Activated T-helper 1 cell treated with anti-CD3 and anti-CD28 coated beads, Interleukin-12 subunit alpha, Interleukin-12 subunit beta, Interleukin-2, Interleukin-4 antibody, amounts not matched to agents 30 ng/mL and 10 ng/mL and 1 ng/mL, durations not matched to agents 14 hours and 24 hours and 36 hours (primary cell): Measurements from ENCODE around the gene RNASE4. TPM values are rescaled to one million over a fixed set of nuclear protein-coding genes. Genes with fewer than 3 reads are reported as not detected.
"Not testable (repeated sequence)": the region's sequence is repeated elsewhere in the genome, so short reads cannot be mapped to it uniquely, and the experiment has no call there.

Experiments used
- DNase-seq: peaks from one replicate; pipeline ENCODE4 v3.0.0; 2021; ENCODE audit warnings: low spot score
- H3K27ac Mint-ChIP-seq: one replicate; pipeline ENCODE4 v1.8.0; 2021; ENCODE audit warnings: mild to moderate bottlenecking, mixed read lengths
- H3K27me3 Mint-ChIP-seq: one replicate; pipeline ENCODE4 v1.8.0; 2022; ENCODE audit warnings: mild to moderate bottlenecking, moderate library complexity, mixed read lengths; ENCODE audit not compliant: insufficient read depth
- H3K36me3 Mint-ChIP-seq: one replicate; pipeline ENCODE4 v1.8.0; 2021; ENCODE audit warnings: low read depth, mixed read lengths
- H3K4me1 Mint-ChIP-seq: one replicate; pipeline ENCODE4 v1.8.0; 2021; ENCODE audit warnings: low read depth, mixed read lengths
- H3K4me3 Mint-ChIP-seq: one replicate; pipeline ENCODE4 v1.8.0; 2021; ENCODE audit warnings: mild to moderate bottlenecking, moderate library complexity, mixed read lengths
- H3K9me3 Mint-ChIP-seq: one replicate; pipeline ENCODE4 v1.8.0; 2021; ENCODE audit warnings: mixed read lengths
- intact Hi-C: fragments of 100-400 bp; cut with micrococcal nuclease; formaldehyde crosslinking; loops from one replicate; pipeline ENCODE4 v1.15.1; 2024
- total RNA-seq: library from RNA; stranded (reverse); gene quantifications from 2 replicates; pipeline ENCODE4 v1.2.3, GENCODE V29; 2022

The RNASE4 gene
- total RNA-seq, 1 donor from 2014 or later, result 0.39 TPM

- no peak overlapping the region for H3K27ac Mint-ChIP-seq
- peaks cover 20% of the 10 kb centered on the region for H3K27me3 Mint-ChIP-seq
- no peak for DNase-seq
- H3K4me3 Mint-ChIP-seq, result no peak overlapping the region
- H3K36me3 Mint-ChIP-seq, result no peaks in the 10 kb centered on the region
- no peaks in the 10 kb centered on the region for H3K9me3 Mint-ChIP-seq
- H3K4me1 Mint-ChIP-seq, result no peaks in the 10 kb centered on the region
- intact Hi-C loops, result no loop called here
These were observed 36.4 kb downstream of the RNASE4 start for GRCh38 chr14:20720741-20721140.

DNA sequence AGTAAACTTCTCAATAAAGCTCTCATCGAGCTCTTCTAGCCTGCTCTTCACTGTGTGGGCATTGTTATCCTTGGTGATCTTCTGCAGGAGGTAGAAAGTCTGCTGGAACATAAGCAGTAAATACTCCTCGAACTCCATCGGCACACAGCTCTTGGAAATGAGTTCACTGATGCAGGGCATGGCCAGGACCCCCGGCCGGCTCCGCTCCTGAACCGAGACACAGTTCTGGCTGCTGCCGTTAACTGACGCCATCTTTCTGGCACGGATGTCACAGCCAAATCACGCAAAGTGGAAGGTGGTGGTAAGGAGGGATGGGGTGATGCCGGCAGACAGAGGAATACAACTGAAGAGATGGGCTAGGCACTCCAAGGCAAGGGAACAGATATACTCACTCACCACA lies 37.7 kb downstream of the RNASE4 start:
- H3K9me3 Mint-ChIP-seq, result no peaks in the 10 kb centered on the region
- intact Hi-C loops, result no loop called here

DNA sequence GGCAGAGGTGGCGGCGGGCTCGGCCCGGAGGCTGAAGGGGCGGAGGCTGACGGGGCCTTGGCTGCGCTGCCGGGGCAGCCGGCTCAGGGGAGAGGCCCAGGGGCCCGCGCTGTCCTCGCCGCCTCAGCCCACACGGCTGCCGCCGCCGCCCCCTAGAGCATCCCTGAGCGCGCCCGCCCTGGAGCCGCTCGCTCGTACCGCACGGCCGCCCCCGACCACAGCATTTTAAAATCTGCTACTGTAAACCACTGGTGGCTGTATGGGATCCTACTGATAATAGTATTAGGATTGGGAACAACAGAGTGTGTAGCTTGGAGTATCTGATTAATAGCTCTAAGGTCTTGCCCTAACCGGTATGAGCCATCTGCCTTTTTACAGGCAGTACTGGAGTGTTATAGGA lies 39.1 kb downstream of the RNASE4 start:
- no peaks in the 10 kb centered on the region for H3K36me3 Mint-ChIP-seq
- peaks cover 30% of the 10 kb centered on the region for H3K27me3 Mint-ChIP-seq
- no peaks in the 10 kb centered on the region for H3K9me3 Mint-ChIP-seq
- intact Hi-C loops, result no loop called here
- DNase-seq, result no peak
- no peaks in the 10 kb centered on the region for H3K4me1 Mint-ChIP-seq
- no peak overlapping the region for H3K4me3 Mint-ChIP-seq
- H3K27ac Mint-ChIP-seq, result no peak overlapping the region

More for the DNA sequence above, 37.7 kb downstream of the RNASE4 start:
- Mint-ChIP-seq H3K27ac (no peak overlapping the region), H3K4me1 (no peaks in the 10 kb centered on the region), H3K4me3 (no peak overlapping the region), H3K36me3 (no peaks in the 10 kb centered on the region), H3K27me3 (peaks cover 30% of the 10 kb centered on the region)
- DNase-seq, result no peak

DNA sequence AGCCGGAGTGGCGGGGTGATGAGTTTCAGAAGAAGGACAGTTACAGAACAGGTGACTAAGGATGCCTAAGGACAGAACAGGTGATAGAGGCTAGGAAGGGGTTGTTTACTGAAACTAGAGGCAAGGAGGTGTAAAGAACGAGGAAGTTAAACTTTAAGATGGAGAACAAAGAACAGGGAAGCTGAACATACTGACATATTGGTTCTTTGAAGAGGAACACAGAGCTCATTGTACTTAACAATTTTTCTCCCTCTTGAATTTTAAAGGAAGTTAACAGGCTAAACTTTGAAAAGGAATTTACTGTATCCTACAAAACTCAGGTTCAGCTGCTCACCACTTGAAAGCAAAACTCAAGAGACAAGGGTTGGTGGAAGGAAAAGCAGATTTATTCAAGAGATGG lies 41.8 kb downstream of the RNASE4 start:
- H3K4me1 Mint-ChIP-seq, H3K4me3 Mint-ChIP-seq, H3K36me3 Mint-ChIP-seq, H3K9me3 Mint-ChIP-seq, H3K27ac Mint-ChIP-seq, DNase-seq, intact Hi-C loops: not testable (repeated sequence)
- H3K27me3 Mint-ChIP-seq, result peaks cover 34% of the 10 kb centered on the region

DNA sequence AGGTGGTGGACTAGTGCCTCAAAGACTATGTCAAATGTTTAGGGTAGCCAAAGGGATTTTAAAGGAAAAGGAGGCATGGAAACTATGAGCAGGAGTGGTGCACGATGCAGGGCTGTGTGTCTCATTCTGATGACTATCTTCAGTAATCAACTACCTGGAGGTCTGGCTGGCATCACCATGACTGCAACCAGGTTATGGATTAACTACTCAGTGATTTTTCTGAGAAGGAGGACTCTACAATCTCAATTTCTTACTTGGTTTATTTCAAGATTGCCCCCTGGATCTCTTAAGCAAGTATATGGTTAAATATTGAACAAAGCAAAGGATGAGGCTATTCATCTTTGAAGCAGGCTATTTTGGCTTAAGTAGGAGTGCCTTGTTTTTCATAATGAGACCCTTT lies 42.2 kb downstream of the RNASE4 start:
- no peaks in the 10 kb centered on the region for H3K4me1 Mint-ChIP-seq
- peaks cover 34% of the 10 kb centered on the region for H3K27me3 Mint-ChIP-seq
- H3K9me3 Mint-ChIP-seq, result no peaks in the 10 kb centered on the region
- H3K36me3 Mint-ChIP-seq, result no peaks in the 10 kb centered on the region
- intact Hi-C loops, result no loop called here
- no peak for DNase-seq
- no peak overlapping the region for H3K4me3 Mint-ChIP-seq
- H3K27ac Mint-ChIP-seq, result no peak overlapping the region

GRCh38 chr14:20730891-20731290 lies 46.5 kb downstream of the RNASE4 start:
- DNase-seq, result no peak
- Mint-ChIP-seq H3K4me1 (no peaks in the 10 kb centered on the region), H3K27ac (no peak overlapping the region), H3K4me3 (no peak overlapping the region), H3K9me3 (no peaks in the 10 kb centered on the region), H3K27me3 (peaks cover 23% of the 10 kb centered on the region), H3K36me3 (no peaks in the 10 kb centered on the region)
- intact Hi-C loops, result no loop called here

GRCh38 chr14:20732477-20732876 lies 48.1 kb downstream of the RNASE4 start:
- H3K4me1 Mint-ChIP-seq, result no peaks in the 10 kb centered on the region
- H3K27ac Mint-ChIP-seq, result no peak overlapping the region
- intact Hi-C loops, result no loop called here
- H3K27me3 Mint-ChIP-seq, result peaks cover 13% of the 10 kb centered on the region
- H3K9me3 Mint-ChIP-seq, result no peaks in the 10 kb centered on the region
- H3K36me3 Mint-ChIP-seq, result no peaks in the 10 kb centered on the region
- DNase-seq, result no peak
- no peak overlapping the region for H3K4me3 Mint-ChIP-seq

GRCh38 chr14:20732979-20733635 lies 48.7 kb downstream of the RNASE4 start:
- Mint-ChIP-seq H3K4me3 (no peak overlapping the region), H3K27me3 (peaks cover 10% of the 10 kb centered on the region), H3K27ac (no peak overlapping the region), H3K4me1 (no peaks in the 10 kb centered on the region), H3K9me3 (no peaks in the 10 kb centered on the region), H3K36me3 (no peaks in the 10 kb centered on the region)
- intact Hi-C loops, result no loop called here
- no peak for DNase-seq

DNA sequence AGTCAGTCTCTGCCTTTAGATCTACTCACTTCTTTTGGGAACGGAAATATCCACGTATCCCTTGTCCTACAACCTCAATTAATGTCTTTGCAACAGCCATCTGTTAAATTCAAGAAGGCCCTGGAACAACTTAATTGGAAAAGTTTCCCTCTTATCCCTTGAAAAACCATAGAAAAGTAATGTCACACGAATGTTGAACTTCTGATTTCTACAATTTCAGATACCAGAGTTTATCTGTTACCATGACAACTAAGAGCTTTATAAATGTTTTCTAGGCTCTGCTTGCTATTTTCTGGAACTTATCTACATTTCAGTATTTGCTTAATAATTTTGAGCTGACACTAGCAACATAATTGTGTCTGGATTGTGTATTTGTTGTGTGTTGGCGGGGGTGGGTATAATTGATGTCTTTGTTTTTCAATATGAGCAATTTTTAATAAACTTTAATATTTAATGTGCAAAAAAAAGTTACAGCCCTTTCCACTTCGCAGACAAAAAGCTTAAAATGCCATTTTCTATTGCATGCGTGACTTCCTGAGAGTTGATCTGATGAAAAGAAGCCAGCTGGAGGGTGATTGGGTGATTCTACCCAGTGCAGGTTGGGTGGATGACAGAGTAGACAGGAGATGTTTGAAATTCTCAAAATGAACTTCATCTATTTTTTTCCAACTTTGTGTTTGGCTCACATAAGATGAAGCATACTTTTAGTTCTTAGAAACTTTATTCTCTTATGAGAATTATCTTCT lies 49.5 kb downstream of the RNASE4 start:
- no peak for DNase-seq
- Mint-ChIP-seq H3K4me1 (no peaks in the 10 kb centered on the region), H3K4me3 (no peak overlapping the region), H3K27ac (no peak overlapping the region), H3K36me3 (no peaks in the 10 kb centered on the region), H3K27me3 (peaks cover 10% of the 10 kb centered on the region), H3K9me3 (no peaks in the 10 kb centered on the region)
- intact Hi-C loops, result no loop called here

DNA sequence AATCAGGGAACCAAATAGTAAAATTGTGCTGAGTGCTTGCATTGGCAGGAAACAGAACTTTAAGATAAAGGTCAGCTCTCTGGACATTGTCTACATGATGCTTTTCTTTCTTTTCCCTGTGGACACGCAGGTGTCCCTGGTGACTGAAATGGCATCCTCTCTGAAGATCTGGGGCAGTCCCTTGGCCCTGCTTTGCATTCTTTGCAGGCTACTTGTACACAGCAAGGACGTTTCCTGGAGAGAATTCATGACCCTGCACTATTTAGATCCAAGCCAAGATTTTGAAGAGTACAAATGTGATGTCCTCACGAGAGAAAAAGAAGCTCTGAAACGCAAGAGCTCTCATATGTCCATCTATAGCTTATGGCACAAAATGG lies 50.1 kb downstream of the RNASE4 start:
- Mint-ChIP-seq H3K36me3 (no peaks in the 10 kb centered on the region), H3K4me1 (no peaks in the 10 kb centered on the region), H3K4me3 (no peak overlapping the region), H3K9me3 (no peaks in the 10 kb centered on the region), H3K27me3 (peaks cover 10% of the 10 kb centered on the region), H3K27ac (no peak overlapping the region)
- intact Hi-C loops, result no loop called here
- no peak for DNase-seq

DNA sequence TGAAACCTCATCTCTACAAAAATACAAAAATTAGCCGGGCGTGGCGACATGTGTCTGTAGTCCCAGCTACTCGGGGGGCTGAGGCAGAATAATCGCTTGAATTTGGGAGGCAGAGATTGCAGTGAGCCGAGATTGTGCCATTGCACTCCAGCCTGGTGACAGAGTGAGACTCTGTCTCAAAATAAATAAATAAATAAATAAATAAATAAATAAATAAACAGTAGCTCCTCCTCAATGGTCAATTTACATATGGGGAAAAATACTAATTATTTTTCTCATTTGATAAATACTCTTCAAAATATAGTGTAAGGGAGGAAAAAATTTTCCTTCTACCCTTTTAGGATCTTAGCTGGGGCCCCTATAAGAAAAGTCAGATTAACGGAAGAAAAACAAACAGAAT lies 53.9 kb downstream of the RNASE4 start:
- DNase-seq, H3K4me3 Mint-ChIP-seq, H3K4me1 Mint-ChIP-seq, H3K27ac Mint-ChIP-seq, H3K27me3 Mint-ChIP-seq, H3K9me3 Mint-ChIP-seq, H3K36me3 Mint-ChIP-seq, intact Hi-C loops: not testable (repeated sequence)

- H3K9me3 Mint-ChIP-seq, result no peaks in the 10 kb centered on the region
- H3K27ac Mint-ChIP-seq, result no peak overlapping the region
- peaks cover 4% of the 10 kb centered on the region for H3K27me3 Mint-ChIP-seq
- H3K4me3 Mint-ChIP-seq, result no peak overlapping the region
- DNase-seq, result no peak
- no peaks in the 10 kb centered on the region for H3K36me3 Mint-ChIP-seq
- intact Hi-C loops, result no loop called here
- no peaks in the 10 kb centered on the region for H3K4me1 Mint-ChIP-seq
These were observed 57.8 kb downstream of the RNASE4 start for GRCh38 chr14:20742132-20742531.

DNA sequence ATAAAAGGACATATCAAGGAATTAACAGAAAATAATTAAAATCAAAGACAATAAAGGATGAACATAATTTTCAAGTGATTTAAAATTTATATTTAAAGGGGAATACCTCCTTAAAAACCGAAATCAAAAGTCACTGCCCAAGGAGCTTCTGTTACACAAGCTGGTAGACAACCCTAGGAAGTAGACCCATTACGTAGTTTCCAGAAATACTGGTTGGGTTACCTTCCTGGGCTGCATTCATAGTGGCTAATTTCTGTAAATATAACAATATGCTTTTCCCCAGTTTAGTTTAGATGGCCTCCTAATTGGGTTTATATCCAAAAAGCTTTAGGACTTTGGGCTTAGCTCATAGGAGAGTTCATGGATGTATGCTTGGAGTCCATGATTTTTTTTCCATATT lies 59.2 kb downstream of the RNASE4 start:
- no peak overlapping the region for H3K4me3 Mint-ChIP-seq
- no peak for DNase-seq
- H3K27me3 Mint-ChIP-seq, result peaks cover 4% of the 10 kb centered on the region

More for the DNA sequence above, 59.2 kb downstream of the RNASE4 start:
- Mint-ChIP-seq H3K27ac (no peak overlapping the region), H3K9me3 (no peaks in the 10 kb centered on the region), H3K4me1 (no peaks in the 10 kb centered on the region), H3K36me3 (no peaks in the 10 kb centered on the region)
- intact Hi-C loops, result no loop called here
